ENCODE results near the gene CASZ1. TPM values are rescaled to one million over a fixed set of nuclear protein-coding genes. Genes with fewer than 3 reads are reported as not detected.

The CASZ1 gene
- total RNA-seq, 1 donor = 0.09 TPM

GRCh38 chr1:10703702-10704101 lies 92.7 kb downstream of the CASZ1 start:
- TF ChIP-seq, protein P1, sequence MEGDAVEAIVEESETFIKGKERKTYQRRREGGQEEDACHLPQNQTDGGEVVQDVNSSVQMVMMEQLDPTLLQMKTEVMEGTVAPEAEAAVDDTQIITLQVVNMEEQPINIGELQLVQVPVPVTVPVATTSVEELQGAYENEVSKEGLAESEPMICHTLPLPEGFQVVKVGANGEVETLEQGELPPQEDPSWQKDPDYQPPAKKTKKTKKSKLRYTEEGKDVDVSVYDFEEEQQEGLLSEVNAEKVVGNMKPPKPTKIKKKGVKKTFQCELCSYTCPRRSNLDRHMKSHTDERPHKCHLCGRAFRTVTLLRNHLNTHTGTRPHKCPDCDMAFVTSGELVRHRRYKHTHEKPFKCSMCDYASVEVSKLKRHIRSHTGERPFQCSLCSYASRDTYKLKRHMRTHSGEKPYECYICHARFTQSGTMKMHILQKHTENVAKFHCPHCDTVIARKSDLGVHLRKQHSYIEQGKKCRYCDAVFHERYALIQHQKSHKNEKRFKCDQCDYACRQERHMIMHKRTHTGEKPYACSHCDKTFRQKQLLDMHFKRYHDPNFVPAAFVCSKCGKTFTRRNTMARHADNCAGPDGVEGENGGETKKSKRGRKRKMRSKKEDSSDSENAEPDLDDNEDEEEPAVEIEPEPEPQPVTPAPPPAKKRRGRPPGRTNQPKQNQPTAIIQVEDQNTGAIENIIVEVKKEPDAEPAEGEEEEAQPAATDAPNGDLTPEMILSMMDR (IDR thresholded peaks at IDR 0.05; ENCODE audit: insufficient read depth, low read length) = no peak
- H3K4me3 ChIP-seq (ENCODE audit: low read depth, low read length) = no peak overlapping the region
- DNase-seq (ENCODE audit: low read depth) = no peak

GRCh38 chr1:10701145-10701544 lies 95.3 kb downstream of the CASZ1 start:
- no peak overlapping the region for H3K4me3 ChIP-seq (ENCODE audit: low read depth, low read length)
- no peak for DNase-seq (ENCODE audit: low read depth)
- TF ChIP-seq, protein P1 (IDR thresholded peaks at IDR 0.05; ENCODE audit: insufficient read depth, low read length) = no peak

DNA sequence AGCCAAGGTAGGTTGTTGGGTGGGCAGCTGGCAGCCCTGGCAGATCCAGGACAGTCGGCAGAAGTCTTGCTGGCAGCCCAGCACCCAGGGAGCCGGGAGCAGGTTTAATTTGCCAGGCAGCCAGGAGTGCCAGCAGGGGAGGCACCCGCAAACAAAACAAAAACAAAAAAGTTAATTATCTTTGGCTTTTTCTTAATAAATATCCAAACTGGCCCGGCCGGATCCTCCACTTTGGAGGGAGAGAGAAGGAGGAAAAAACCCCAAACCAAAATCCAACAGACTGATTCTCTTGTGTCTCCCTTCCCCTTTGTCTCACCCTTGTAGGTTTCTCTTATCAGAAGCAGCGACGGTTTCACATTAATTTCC lies 97.0 kb downstream of the CASZ1 start:
- TF ChIP-seq, protein P1 (IDR thresholded peaks at IDR 0.05; ENCODE audit: insufficient read depth, low read length) = no peak
- DNase-seq (ENCODE audit: low read depth) = no peak
- H3K4me3 ChIP-seq (ENCODE audit: low read depth, low read length) = no peak overlapping the region

DNA sequence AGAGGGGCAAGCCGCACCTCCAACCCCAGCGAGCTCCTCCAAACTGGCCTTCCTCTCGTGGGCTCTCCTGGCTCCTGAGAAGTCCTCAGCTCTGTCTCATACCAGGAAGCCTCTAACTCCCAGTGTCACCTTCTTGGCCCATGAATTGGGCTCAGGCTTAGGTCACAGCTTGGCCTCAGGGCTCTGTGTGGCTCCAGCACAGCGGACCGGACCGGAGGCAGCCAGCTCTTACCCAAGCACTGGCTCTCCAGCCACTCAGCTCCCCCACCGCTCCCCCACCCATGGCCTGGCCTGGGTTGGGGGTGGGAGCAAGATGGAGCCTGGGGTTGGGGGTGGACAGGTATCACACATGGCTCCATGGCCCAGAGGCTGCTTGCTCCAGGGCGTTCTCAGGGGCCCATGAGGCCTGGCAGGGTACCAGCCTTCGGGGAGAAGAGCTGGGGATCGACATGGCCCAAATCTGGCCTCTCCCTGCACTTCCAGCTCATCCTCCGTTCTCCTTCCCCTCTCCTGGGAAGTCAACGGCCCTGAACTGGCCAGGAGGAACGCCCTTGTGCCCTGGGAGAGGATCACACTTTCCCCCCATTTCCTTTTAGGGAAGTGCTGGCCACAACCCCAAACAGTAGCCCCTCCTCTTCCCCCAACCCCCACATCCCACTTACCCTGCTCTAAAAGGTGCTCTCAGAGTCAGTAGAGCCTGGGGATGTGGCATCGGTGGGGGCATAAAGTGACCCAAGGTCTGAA lies 97.5 kb downstream of the CASZ1 start:
- TF ChIP-seq, protein P1 (IDR thresholded peaks at IDR 0.05; ENCODE audit: insufficient read depth, low read length) = no peak
- DNase-seq (ENCODE audit: low read depth) = no peak
- no peak overlapping the region for H3K4me3 ChIP-seq (ENCODE audit: low read depth, low read length)

- H3K4me3 ChIP-seq (ENCODE audit: low read depth, low read length) = no peak overlapping the region
- no peak for DNase-seq (ENCODE audit: low read depth)
- TF ChIP-seq, protein P1 (IDR thresholded peaks at IDR 0.05; ENCODE audit: insufficient read depth, low read length) = no peak
Observed at GRCh38 chr1:10697621-10698160, 98.8 kb downstream of the CASZ1 start.

DNA sequence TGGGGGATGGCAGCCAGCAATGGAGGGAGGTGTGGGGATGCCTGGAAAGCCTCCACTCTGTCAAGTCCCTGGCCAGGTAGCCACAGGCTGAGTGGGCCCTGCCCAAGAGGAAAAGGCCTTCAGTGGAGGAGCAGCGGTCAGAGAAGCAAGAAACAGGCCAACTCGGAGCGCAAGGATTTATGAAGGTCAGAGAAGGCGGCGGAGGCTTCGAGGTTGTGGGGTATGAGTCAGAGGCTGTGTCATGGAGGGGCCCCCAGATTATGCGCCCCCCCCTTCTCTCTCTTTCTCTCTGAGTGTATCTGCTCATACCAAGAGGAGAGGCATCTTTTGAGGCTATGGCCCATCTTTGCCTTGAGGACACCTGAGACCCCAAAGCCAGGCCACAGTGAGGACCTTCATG lies 99.5 kb downstream of the CASZ1 start:
- TF ChIP-seq, protein P1 (IDR thresholded peaks at IDR 0.05; ENCODE audit: insufficient read depth, low read length) = no peak
- no peak overlapping the region for H3K4me3 ChIP-seq (ENCODE audit: low read depth, low read length)
- DNase-seq (ENCODE audit: low read depth) = no peak
